IMR-90 (cell line): ENCODE data around the gene PEX5L.

Experiments
- BHLHE40 ChIP-seq: fragments of 150-350 bp; IDR thresholded peaks from 2 replicates; pipeline ENCODE4 v1.6.1; 2016; ENCODE audit warnings: mild to moderate bottlenecking, low read depth, low read length
- CEBPB ChIP-seq: IDR thresholded peaks from 2 replicates; pipeline ENCODE4 v1.6.1; 2012; ENCODE audit warnings: low read depth, low read length, improper control_type of control experiment
- CTCF ChIP-seq: conservative IDR thresholded peaks from 2 replicates; pipeline ENCODE4 v1.5.1; 2012; ENCODE audit warnings: mild to moderate bottlenecking, low read depth, low read length, improper control_type of control experiment
- FOS ChIP-seq: fragments of 150-350 bp; IDR thresholded peaks from 2 replicates; pipeline ENCODE4 v1.6.1; 2016; ENCODE audit warnings: low read depth, low read length
- POLR2A ChIP-seq: IDR thresholded peaks from 2 replicates; pipeline ENCODE4 v1.6.1; 2012; ENCODE audit warnings: mild to moderate bottlenecking, low read depth, low read length
- TF ChIP-seq, protein P1 (sequence below): fragments of 150-350 bp; IDR thresholded peaks from 2 replicates; pipeline ENCODE4 v1.6.1; 2017; ENCODE audit warnings: mild to moderate bottlenecking, antibody characterized with exemption, low read length, low read depth

DNA sequence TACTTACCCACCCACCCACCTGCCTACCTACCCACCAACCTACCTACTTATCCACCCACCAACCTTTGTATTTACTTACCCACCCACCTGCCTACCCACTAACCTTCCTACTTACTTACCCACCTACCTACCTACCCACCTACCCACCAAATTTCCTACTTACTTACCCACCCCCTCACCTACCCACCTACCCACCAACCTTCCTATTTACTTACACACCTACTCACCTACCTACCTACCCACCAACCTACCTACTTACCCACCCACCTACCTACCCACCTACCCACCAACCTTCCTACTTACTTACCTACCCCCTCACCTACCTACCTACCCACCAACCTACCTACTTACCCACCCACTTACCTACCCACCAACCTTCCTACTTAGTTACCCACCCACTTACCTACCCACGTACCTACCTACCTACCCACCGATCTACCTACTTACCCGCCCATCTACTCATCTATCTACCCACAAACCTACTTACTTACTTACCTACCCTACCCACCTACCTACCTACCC, 204.3 kb downstream of the PEX5L start:
- TF ChIP-seq CTCF: no peak
- TF ChIP-seq POLR2A: no peak
- TF ChIP-seq FOS: no peak
- TF ChIP-seq, protein P1, sequence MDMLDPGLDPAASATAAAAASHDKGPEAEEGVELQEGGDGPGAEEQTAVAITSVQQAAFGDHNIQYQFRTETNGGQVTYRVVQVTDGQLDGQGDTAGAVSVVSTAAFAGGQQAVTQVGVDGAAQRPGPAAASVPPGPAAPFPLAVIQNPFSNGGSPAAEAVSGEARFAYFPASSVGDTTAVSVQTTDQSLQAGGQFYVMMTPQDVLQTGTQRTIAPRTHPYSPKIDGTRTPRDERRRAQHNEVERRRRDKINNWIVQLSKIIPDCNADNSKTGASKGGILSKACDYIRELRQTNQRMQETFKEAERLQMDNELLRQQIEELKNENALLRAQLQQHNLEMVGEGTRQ: no peak
- no peak for TF ChIP-seq BHLHE40
- no peak for TF ChIP-seq CEBPB
